Renal cortical epithelial cell (primary cell): ENCODE measurements around the gene BTG1. TPM values are rescaled to one million over a fixed set of nuclear protein-coding genes. Genes with fewer than 3 reads are reported as not detected.

Source experiments
- DNase-seq: peaks from one replicate; pipeline ENCODE4 v3.0.0-alpha.2; 2011; ENCODE audit warnings: low read depth
- total RNA-seq: library from RNA; depleted of rRNA; stranded (reverse); fragments of >200 nt; gene quantifications from 2 replicates; pipeline ENCODE4 v1.2.3, GENCODE V29; 2014

The BTG1 gene
- total RNA-seq, 1 donor from 2014 or later: 64.2 TPM

GRCh38 chr12:92098594-92099380, 46.9 kb downstream of the BTG1 start:
- peak; percentile 86 for DNase-seq

- DNase-seq: no peak
Observed at GRCh38 chr12:92096346-92097136, 49.1 kb downstream of the BTG1 start.

GRCh38 chr12:92094751-92095161, 50.9 kb downstream of the BTG1 start:
- no peak for DNase-seq

GRCh38 chr12:92094301-92094700, 51.3 kb downstream of the BTG1 start:
- peak; percentile 54 for DNase-seq
